Skeletal muscle tissue (tissue), 4 donors: ENCODE data around the gene NIPSNAP3A. TPM values are rescaled to one million over a fixed set of nuclear protein-coding genes. Genes with fewer than 3 reads are reported as not detected.
"Not testable (repeated sequence)": the region's sequence is repeated elsewhere in the genome, so short reads cannot be mapped to it uniquely, and the experiment has no call there.

Experiments used
- H3K27ac ChIP-seq: one replicate; pipeline ENCODE4 v1.7.0; 2013; ENCODE audit warnings: mild to moderate bottlenecking, low read depth, low read length, inconsistent platforms
- H3K27me3 ChIP-seq, 3 donors: one replicate each; pipeline ENCODE4 v1.7.0; 2013; ENCODE audit warnings: low read length in 3 of 3; ENCODE audit not compliant: control insufficient read depth in 3 of 3, insufficient read depth in 3 of 3
- H3K36me3 ChIP-seq, 3 donors: one replicate each; pipeline ENCODE4 v1.7.0; 2013; ENCODE audit warnings: low read length in 3 of 3; ENCODE audit not compliant: control insufficient read depth in 3 of 3, insufficient read depth in 3 of 3
- H3K4me1 ChIP-seq, 3 donors: one replicate each; pipeline ENCODE4 v1.7.0; 2013; ENCODE audit warnings: low read length in 3 of 3, mild to moderate bottlenecking in 3 of 3; ENCODE audit not compliant: control insufficient read depth in 3 of 3, insufficient read depth in 3 of 3
- H3K4me3 ChIP-seq, 3 donors: one replicate each; pipeline ENCODE4 v1.7.0; 2013; ENCODE audit warnings: low read length in 3 of 3
- H3K9ac ChIP-seq, 3 donors: one replicate each; pipeline ENCODE4 v1.7.0; 2013; ENCODE audit warnings: low read length in 3 of 3, mild to moderate bottlenecking in 3 of 3, moderate library complexity in 2 of 3, low read depth in 1 of 3
- H3K9me3 ChIP-seq, 3 donors: one replicate each; pipeline ENCODE4 v1.7.0; 2013; ENCODE audit warnings: low read length in 3 of 3; ENCODE audit not compliant: control insufficient read depth in 3 of 3
- total RNA-seq: library from RNA; depleted of rRNA; stranded (reverse); fragments of >200 nt; gene quantifications from one replicate; pipeline ENCODE4 v1.2.3, GENCODE V29; 2014
- donor health status: Osteomylitis.

Gene NIPSNAP3A
- 45.4 TPM for total RNA-seq

DNA sequence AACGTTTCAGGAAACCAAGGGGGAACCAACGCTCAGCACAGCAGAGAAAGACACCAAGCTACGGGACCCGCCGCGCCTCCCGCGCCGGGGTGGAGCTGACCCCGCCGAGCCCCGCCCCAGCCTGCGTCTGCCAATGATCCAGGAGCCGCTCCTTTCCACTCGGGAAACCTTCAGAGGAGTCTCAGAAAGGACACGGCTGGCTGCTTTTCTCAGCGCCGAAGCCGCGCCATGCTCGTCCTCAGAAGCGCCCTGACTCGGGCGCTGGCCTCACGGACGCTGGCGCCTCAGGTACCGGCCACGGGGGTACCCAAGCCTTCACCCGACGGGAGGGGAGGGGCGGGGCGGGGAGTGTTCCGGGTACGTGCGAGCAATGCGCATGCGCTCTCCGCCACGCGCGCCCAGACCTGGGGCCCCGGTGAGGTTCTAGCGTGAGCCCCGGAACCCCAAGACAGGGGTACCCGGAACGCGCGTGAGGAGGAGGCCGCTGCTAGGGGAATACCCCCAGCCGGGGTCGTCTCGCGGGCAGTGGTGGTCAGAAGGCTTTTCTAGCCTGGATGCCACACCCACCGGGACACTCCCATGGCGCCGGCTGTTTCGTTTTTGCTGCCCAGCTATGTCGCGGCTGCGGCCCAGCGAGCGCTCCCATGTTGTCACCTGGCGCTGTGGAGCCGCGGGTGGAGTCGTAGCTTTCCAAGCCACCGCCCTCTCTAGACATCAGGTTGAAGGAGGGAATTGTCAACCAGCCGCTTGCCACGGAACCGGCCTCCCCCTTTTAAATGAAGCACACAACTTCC, at the start of gene NIPSNAP3A:
NIPSNAP3A (plus strand) TSS at position 119 of the 794 bp plus-strand sequence; CDS start at position 229, 110 bp downstream.
- Histone ChIP-seq H3K4me1 (peaks cover 7 to 16% (median 7%) of the 10 kb centered on the region in 3 donors), H3K36me3 (peaks cover 0 to 10% (median 10%) of the 10 kb centered on the region in 3 donors), H3K9me3 (no peaks in the 10 kb centered on the region), H3K27me3 (no peaks in the 10 kb centered on the region), H3K4me3 (peak within 1 kb of the TSS; percentile 84 to 94 (median 91)), H3K27ac (peak within 1 kb of the TSS; percentile 92), H3K9ac (peak within 1 kb of the TSS; percentile 83 to 95 (median 87))

GRCh38 chr9:104700306-104700705, 47.2 kb upstream of the NIPSNAP3A start:
- H3K27me3 ChIP-seq = no peaks in the 10 kb centered on the region
- no peak overlapping the region for H3K9ac ChIP-seq
- H3K27ac ChIP-seq = no peak overlapping the region

GRCh38 chr9:104708737-104709136, 38.7 kb upstream of the NIPSNAP3A start:
- H3K27me3 ChIP-seq, H3K4me3 ChIP-seq, H3K36me3 ChIP-seq, H3K27ac ChIP-seq, H3K4me1 ChIP-seq, H3K9ac ChIP-seq, H3K9me3 ChIP-seq: not testable (repeated sequence)

More at GRCh38 chr9:104700306-104700705, 47.2 kb upstream of the NIPSNAP3A start:
- Histone ChIP-seq H3K4me3 (no peak overlapping the region), H3K9me3 (no peaks in the 10 kb centered on the region), H3K36me3 (no peaks in the 10 kb centered on the region), H3K4me1 (no peaks in the 10 kb centered on the region)

DNA sequence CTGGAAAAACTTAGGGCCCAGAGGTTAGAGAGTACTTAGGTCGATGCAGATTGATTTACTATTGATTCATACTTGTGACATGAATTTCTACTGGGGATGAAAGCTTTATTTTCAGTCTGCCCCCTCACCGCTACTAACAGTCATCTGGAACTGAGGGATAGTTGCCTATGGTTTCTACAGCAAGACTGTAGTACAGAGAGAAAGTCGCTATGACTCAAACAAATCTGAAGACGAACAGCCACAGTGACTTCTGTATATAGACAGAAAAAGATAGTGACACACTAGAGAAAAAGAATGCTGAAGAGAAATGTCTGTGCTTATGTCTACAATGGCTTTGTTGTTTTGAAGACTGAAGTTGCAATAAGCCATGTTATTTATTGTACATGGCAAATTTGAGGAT, 35.9 kb upstream of the NIPSNAP3A start:
- Histone ChIP-seq H3K4me1 (no peaks in the 10 kb centered on the region), H3K4me3 (no peak overlapping the region), H3K27me3 (no peaks in the 10 kb centered on the region), H3K9me3 (no peaks in the 10 kb centered on the region), H3K27ac (no peak overlapping the region), H3K36me3 (no peaks in the 10 kb centered on the region), H3K9ac (no peak overlapping the region)

GRCh38 chr9:104725014-104725413, 22.5 kb upstream of the NIPSNAP3A start:
- Histone ChIP-seq H3K27me3 (no peaks in the 10 kb centered on the region), H3K4me1 (no peaks in the 10 kb centered on the region), H3K36me3 (no peaks in the 10 kb centered on the region), H3K9me3 (no peaks in the 10 kb centered on the region), H3K4me3 (no peak overlapping the region), H3K9ac (no peak overlapping the region), H3K27ac (no peak overlapping the region)

DNA sequence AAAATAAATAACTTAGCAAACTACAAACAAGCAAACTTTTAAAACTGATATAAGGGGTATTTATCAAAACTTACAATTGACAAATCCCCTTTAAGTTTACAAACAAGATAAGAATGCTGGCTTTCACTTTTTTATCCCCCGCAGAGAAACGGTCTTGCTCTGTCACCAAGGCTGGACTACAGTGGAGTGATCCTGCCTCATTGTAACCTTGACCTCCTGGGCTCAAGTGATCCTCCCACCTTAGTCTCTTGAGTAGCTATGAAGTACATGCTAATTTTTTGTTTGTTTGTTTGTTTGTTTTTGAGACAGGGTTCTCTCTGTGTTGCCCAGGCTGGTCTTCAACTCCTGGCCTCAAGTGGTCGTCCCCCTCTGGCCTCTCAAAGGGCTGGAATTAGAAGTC, 9.0 kb upstream of the NIPSNAP3A start:
- H3K27ac ChIP-seq = no peak overlapping the region
- no peak overlapping the region for H3K4me3 ChIP-seq
- H3K9ac ChIP-seq = no peak overlapping the region
- H3K36me3 ChIP-seq = no peaks in the 10 kb centered on the region
- no peaks in the 10 kb centered on the region for H3K4me1 ChIP-seq
- no peaks in the 10 kb centered on the region for H3K9me3 ChIP-seq
- no peaks in the 10 kb centered on the region for H3K27me3 ChIP-seq

GRCh38 chr9:104740621-104741020, 6.9 kb upstream of the NIPSNAP3A start:
- Histone ChIP-seq H3K9me3 (no peaks in the 10 kb centered on the region), H3K4me1 (no peaks in the 10 kb centered on the region), H3K27ac (no peak overlapping the region), H3K36me3 (no peaks in the 10 kb centered on the region), H3K9ac (no peak overlapping the region), H3K27me3 (no peaks in the 10 kb centered on the region), H3K4me3 (no peak overlapping the region)

DNA sequence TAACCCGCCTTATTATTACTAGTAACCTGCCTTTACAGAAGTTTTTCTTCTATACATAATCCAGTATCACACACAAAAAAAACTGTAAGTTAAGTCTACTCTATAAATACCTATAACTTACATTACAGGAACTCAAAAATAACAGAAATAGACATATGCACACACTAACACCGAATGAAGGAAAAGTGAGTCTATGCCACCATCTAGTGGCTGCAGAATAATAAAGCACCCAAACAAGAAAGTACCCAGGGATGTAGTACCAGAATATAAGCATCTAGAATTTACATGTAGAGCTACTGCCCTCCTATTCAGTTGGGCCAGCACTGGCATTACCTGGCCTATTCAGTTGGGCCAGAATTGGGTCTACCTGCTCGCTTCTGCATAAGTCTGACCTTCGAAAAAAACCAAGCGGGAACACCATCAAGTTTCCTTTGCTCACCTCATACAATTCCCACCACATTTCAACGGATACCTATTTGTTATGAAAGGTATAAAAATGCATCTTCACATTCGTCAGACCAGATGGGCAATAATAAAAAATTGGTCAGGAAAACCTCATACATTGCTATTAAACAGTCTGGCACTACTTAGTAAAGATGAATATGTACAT, 4.0 kb upstream of the NIPSNAP3A start:
- H3K9ac ChIP-seq = no peak overlapping the region
- no peak overlapping the region for H3K27ac ChIP-seq
- H3K27me3 ChIP-seq = no peaks in the 10 kb centered on the region
- no peaks in the 10 kb centered on the region for H3K36me3 ChIP-seq
- H3K4me1 ChIP-seq = peaks cover 3 to 11% (median 3%) of the 10 kb centered on the region in 3 donors
- no peak overlapping the region for H3K4me3 ChIP-seq
- H3K9me3 ChIP-seq = no peaks in the 10 kb centered on the region

- H3K9ac ChIP-seq = no peak overlapping the region
- H3K27me3 ChIP-seq = no peaks in the 10 kb centered on the region
- H3K4me3 ChIP-seq = no peak overlapping the region
These were observed 1.6 kb upstream of the NIPSNAP3A start for GRCh38 chr9:104745852-104746251.

DNA sequence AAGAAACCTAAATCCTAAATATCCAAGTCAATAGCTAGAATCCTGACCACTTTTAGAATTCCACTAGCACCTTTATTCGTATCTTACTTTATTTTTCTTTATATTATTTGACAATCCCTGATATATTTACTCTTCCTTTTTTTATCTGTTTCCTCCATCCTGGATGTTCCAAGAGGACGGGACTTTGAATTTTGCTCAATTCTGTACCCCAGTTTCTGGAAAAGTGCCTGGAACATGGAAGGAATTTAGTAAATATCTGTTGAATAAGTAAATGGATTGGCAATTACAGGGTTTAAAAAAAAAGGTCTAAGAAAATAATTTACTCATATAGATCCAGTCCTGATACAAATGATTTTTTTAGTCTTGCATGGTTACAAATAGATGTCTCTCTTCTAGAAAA, 1.2 kb upstream of the NIPSNAP3A start:
- H3K27ac ChIP-seq = no peak overlapping the region
- H3K4me1 ChIP-seq = peaks cover 7 to 16% (median 7%) of the 10 kb centered on the region in 3 donors

More at GRCh38 chr9:104745852-104746251, 1.6 kb upstream of the NIPSNAP3A start:
- H3K9me3 ChIP-seq = no peaks in the 10 kb centered on the region
- H3K4me1 ChIP-seq = peaks cover 7 to 16% (median 7%) of the 10 kb centered on the region in 3 donors
- H3K27ac ChIP-seq = no peak overlapping the region
- H3K36me3 ChIP-seq = peaks cover 0 to 4% (median 0%) of the 10 kb centered on the region in 3 donors

More for the DNA sequence above, 1.2 kb upstream of the NIPSNAP3A start:
- Histone ChIP-seq H3K36me3 (peaks cover 0 to 5% (median 0%) of the 10 kb centered on the region in 3 donors), H3K4me3 (no peak overlapping the region), H3K9me3 (no peaks in the 10 kb centered on the region), H3K27me3 (no peaks in the 10 kb centered on the region), H3K9ac (no peak overlapping the region)
